ENCODE results near the gene MYZAP.

The MYZAP gene

GRCh38 chr15:57631386-57632110 lies 39.8 kb downstream of the MYZAP start:
- no peak for DNase-seq

DNA sequence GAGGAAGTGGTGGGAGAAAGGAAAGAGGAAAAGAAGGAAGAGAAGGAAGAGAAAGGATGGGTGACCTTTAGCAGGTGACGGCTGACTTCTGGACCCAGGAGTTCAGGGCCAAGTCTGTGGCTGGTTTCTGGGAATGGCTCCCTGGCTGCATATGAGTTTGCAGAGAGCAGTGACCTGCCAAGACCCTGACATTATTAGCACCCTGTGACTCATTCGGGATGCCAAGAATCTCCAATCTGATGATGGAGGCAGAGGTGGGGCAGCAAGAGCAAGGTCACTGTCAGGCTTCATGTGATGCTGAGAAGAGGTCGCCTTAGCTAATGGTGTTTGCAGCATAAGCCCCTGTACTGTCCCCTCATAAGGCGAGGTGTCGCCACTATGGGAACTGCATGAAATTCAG lies 42.6 kb downstream of the MYZAP start:
- no peak for DNase-seq

GRCh38 chr15:57635300-57635909 lies 43.7 kb downstream of the MYZAP start:
- no peak for DNase-seq

- DNase-seq, result no peak
Observed at GRCh38 chr15:57637846-57638245, 46.1 kb downstream of the MYZAP start.

GRCh38 chr15:57639306-57639705 lies 47.6 kb downstream of the MYZAP start:
- no peak for DNase-seq

GRCh38 chr15:57640930-57641682 lies 49.4 kb downstream of the MYZAP start:
- DNase-seq, result no peak

- DNase-seq, result no peak
Observed at GRCh38 chr15:57643826-57644225, 52.1 kb downstream of the MYZAP start.

- no peak for DNase-seq
Observed at GRCh38 chr15:57646087-57646486, 54.4 kb downstream of the MYZAP start.

DNA sequence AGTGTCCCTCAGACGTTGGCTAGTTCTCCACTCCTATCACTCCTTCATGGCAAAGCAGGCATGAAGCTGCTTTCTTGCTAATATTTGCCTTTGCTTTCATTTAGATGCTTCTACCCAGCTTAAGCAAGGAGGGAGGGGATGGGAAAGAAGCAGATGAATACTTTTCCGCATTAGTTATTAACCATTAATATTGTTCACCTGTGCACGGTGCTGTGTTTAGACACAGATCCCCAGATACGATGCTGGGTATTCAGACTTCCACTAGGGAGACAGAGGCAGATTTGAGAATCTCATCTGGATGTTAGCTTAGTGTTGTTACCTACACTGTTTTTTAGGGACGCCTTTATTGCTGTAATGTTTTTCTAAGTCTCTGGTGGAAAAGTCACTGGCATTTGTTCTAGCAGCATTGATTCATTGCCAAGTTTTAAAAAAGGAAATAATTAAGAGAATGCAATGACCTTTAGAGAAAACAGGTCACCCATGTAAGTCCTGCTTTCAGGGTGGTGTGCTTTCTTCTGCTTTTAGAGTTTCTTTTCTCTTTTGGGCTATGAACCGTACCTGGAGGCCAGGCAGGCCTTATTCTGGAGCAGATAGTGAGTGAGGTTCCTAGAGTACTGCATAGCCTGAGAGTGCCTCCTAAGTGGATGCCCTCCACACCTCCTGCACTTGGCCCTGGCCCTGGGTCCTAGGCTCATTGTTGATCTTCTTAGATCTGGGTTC lies 55.5 kb downstream of the MYZAP start:
- DNase-seq, result no peak

GRCh38 chr15:57647791-57648130 lies 56.1 kb downstream of the MYZAP start:
- DNase-seq, result no peak

DNA sequence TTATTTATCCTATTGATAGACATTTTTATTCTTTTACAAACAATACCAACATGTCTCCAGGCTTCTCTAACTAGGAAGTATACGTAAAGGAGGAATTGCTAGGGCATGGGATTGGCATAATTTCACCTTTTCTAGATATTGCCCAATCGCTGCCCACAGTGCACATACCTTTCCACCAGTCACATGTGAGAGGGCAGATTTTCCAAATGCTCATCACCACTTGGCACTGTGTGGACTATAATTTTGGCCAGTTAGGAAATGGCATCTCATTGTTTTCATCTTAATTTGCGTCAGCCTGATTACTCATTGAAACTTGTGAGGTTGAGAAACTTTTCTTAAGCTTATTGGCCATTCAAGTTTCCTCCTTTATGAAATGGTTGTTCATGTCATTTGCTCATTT lies 57.4 kb downstream of the MYZAP start:
- DNase-seq, result no peak

DNA sequence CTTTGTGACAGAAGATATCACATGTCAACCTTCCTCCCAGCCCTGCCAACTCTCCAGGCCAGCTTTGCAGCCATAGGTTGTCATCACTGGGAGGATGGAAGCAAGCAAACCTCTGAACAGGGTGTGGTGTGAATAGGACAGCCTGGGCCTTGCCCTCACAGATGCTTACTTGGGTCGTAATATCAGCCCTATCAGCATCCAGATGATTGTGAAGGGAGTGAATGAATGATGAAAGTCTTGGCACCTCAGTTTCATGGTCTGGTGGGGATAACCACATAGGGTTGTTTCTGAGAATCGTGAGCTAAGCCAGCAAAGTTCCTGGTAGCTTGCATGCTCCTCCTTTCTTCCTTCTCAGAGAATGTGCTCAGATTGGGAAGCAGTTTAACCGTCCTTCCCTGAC lies 59.7 kb downstream of the MYZAP start:
- no peak for DNase-seq

DNA sequence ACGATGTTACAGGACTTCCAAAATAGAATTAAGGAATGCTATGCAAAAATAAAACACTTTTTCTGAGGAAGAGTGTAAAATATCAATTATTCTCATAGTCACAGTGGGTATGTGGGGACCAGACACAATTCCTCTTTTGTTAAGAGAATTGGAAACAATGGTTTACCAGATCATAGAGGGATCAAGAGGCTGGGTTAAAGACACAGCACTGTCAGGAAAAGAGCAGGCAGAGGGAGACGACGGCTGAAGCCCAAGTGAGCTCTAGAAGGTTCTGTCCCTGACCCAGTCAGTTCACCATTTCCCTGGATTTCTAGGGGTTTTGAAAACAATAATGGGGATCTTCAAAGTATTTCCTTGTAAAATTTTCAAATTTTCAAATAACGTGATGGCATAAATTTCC lies 60.8 kb downstream of the MYZAP start:
- no peak for DNase-seq

DNA sequence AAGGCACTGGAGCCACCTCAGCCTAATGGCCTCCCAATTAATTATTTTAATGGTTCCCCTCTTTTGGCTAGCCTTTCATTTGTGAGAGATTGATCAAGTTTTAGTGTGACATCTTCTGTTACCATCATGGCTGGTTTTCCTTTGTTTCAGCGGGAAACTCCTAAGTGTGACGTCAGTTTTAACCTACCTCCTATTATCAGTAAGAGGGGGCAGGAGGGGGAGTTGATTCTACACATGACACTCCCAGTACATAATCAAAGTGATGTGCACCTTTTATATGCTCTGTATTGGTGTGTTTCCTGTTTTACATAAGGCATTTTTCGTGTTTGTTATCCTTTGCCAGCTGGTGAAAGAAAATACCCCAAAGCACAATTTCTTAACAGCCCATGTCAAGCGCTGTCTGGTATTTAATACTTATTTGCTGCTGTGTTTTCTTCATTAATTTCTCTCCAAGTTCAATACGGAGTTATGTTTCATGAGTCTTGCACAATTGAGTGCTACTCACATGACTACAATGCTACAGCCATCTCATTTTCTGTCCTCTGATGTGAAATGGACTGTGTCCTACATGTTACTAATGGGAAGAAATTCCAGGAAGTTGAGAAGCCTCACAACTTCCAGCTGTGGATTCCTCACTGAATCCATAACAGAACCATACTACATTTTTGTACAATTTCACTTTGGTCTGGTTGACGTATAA lies 62.6 kb downstream of the MYZAP start:
- DNase-seq, result no peak

- DNase-seq, result no peak
Observed at GRCh38 chr15:57655053-57655452, 63.3 kb downstream of the MYZAP start.

DNA sequence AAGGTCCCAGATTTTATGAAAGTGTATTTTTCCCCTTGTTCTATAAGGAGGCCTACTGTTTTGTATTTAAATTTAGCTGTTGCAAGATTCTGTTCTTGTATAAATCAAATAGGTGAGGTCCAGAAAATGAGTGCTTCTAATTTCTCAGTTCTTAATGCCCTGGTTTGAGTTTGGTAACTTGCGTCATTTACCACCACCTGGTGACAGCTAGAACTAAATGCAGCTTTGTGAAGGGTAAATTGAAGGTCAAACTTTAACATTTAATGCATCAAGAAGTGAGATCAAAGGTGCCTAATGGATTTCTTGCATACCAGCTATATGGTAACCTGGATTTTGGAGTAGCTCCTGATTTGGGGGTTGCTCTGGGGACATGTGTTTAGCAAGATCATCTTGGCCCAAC lies 64.1 kb downstream of the MYZAP start:
- no peak for DNase-seq

DNA sequence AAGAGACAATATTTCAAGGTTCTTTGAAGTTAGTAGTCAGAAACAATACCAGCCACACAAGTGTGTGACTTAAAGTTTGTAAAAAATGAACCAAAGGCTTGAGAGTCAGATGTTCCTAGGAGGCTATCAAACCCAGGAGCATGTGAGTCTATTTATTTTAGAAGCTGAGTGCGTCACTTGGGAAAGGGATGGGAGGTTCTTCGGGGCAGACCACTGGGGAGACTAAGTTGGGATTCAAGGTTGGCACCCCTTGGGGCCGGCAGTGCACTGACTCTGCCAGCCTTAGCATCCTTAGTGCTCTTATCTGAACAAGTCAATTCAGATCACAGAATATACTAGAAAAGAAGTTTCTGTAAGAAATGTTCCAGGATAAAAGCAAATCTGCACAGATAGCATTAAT lies 64.7 kb downstream of the MYZAP start:
- DNase-seq, result no peak

DNA sequence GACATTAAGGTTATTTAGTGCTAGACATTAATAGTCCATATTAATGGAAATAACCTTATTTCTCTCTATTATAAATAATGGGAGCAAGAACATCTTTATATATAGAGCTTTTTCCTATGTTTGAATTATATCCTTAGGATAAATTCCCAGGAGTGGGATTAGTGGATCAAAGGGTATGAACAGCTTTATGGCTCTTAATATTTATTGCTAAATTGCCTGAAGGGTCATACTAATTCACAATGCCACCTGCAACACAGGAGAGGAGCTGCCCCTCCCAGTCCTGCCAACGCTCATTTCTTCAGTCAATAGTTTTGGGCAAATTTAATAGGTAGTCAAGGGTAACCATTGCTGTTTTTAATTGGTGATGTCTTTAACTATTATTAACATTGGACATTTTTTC lies 65.9 kb downstream of the MYZAP start:
- DNase-seq, result no peak

GRCh38 chr15:57662091-57662744 lies 70.5 kb downstream of the MYZAP start:
- no peak for DNase-seq

GRCh38 chr15:57662802-57663201 lies 71.1 kb downstream of the MYZAP start:
- DNase-seq, result no peak

DNA sequence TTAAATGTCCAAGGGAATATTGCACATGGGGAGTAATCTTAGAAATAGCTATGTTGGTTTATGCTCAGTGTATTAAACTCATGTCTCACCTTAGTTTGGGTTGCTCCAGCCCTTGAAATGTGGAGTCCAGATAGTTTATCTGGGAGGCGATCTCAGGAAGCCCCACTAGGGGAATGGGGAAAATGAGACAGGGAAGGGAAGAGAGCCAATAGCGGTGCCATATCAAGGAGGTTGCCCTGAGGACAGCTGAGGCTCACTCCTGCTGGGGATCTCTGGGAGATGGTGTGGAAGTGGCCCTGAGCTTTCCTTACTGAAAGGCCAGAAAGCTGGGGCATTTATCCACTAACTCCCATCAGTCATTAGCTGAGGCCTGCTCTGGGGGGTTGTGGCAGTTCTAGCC lies 71.6 kb downstream of the MYZAP start:
- DNase-seq, result no peak

GRCh38 chr15:57665194-57665593 lies 73.5 kb downstream of the MYZAP start:
- DNase-seq, result no peak

DNA sequence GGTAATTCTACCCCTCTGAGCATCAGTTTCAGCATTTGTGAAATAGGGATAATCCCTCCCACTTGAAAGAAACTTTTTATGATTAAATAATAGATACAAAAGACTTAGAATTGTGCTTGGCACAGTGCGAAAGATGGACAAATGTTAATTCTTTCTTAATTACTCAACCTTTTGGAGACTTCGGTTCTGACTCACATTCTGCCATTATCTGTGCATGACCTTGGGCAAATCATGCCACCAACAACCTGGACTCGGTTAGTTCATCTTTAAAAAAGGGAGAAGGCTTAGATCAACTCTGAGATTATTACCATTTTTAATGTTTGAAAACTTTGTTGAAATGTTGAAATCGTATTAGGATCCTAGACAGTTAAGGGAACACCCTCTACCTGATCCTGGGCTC lies 74.2 kb downstream of the MYZAP start:
- DNase-seq, result no peak
